GM18520 (cell line): ENCODE measurements around the gene CHD5.
"Not testable (repeated sequence)": the region's sequence is repeated elsewhere in the genome, so short reads cannot be mapped to it uniquely, and the experiment has no call there.

ENCODE experiments used
- ATAC-seq: cut with Tn5 transposase; IDR thresholded peaks from one replicate; pipeline ENCODE4 v1.9.1; 2021; ENCODE audit not compliant: unreplicated experiment

CHD5 gene

DNA sequence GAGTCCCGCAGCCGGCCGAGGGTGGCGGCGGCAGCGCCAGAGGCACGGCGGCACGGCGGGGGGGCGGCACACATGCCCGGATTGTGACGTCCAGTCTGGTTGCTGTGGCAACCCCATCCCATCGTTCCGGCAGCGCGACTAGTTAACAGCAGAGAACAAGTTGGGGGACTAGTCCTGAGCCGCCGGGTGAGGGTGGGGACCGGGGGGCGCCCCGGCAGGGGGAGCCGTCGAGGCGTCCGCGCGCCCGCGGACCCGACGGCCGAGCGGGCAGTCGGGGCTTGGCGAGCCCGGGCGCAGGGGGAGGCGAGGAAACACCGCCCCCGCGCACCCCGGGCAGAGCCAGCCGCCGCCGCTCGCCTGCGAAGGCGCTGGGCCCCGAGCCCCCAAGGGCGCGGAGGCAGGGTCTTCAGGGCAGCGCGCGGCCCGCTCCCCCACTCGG lies at the start of gene CHD5:
Gene CHD5, minus strand, starts transcription at position 54 of the 439 bp plus-strand sequence. CDS start 298 bp downstream, outside the sequence.
- ATAC-seq: no peak

- ATAC-seq: no peak
These were observed 45.5 kb upstream of the CHD5 start for GRCh38 chr1:6225651-6226050.

- no peak for ATAC-seq
These were observed 44.6 kb upstream of the CHD5 start for GRCh38 chr1:6224718-6225117.

- no peak for ATAC-seq
These were observed 43.5 kb upstream of the CHD5 start for GRCh38 chr1:6223617-6224016.

DNA sequence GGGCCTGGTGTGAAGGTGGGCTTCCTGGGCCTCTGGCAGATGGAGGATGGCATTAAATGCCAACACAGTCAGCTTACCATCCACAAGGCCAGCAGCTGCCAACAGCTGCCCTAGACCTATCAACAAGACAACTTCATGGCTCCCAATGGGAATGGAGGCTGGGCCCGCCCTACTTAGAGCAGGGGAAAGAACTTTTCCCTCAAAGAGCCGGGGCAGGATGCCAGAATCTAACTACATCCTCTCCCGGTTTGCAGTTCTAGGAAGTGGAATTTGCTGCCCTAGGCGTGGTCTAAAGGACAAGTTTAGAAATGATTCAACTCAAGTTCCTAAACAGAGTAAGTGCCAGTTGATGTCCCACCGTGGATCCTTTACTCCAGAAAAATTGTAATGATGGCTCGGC lies 42.5 kb upstream of the CHD5 start:
- ATAC-seq: no peak

DNA sequence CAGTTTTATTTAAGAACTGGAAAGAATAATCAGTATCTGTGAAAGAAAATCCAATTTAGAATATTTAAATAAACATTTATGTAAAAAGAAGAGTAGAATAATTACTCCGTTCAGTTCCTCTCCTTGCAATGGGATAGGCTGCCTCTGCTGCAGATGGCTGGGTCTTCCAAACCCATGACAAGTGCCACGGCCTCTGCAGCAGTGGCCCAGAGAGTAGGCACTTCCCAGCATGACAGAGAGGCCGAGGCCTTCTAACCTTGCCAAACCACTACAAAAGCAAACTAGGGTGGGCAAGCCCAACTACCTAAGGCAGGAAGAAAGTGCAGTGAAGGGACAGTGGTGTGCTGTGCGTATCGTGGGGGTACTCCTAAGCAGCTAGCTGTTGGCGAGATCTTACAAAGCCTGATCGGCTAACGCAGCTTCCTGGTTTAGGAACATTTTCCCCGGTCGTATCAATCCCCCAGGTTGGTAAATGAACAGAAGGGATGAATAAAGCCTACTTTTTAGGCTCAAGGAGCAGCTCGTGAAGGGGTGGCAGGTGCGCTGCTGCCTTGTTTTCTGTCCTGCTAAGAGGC lies 41.2 kb upstream of the CHD5 start:
- no peak for ATAC-seq

DNA sequence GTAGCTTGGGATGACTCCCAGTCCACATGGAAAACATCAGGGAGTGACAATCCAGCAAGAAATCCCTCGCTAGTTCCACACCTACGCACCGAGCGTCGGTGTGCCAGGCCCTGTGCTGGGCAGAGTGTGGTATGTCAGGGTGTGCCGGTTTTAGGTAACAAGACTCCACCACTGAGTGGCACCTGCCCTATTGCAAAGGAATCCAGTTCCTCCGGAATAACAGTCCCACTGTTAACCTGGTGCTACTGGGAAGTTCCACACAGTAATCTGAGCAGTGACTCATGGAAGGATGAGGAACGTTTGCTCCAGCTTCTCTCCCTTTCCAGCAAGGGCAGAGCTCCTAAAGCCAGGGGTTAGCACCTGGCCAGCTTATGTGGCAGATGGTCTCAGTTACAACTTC lies 40.1 kb upstream of the CHD5 start:
- ATAC-seq: no peak

GRCh38 chr1:6219641-6220040 lies 39.5 kb upstream of the CHD5 start:
- not testable (repeated sequence) for ATAC-seq

GRCh38 chr1:6218375-6219164 lies 38.4 kb upstream of the CHD5 start:
- ATAC-seq: no peak

- no peak for ATAC-seq
These were observed 32.3 kb upstream of the CHD5 start for GRCh38 chr1:6212193-6212959.

GRCh38 chr1:6211731-6212130 lies 31.6 kb upstream of the CHD5 start:
- ATAC-seq: no peak

DNA sequence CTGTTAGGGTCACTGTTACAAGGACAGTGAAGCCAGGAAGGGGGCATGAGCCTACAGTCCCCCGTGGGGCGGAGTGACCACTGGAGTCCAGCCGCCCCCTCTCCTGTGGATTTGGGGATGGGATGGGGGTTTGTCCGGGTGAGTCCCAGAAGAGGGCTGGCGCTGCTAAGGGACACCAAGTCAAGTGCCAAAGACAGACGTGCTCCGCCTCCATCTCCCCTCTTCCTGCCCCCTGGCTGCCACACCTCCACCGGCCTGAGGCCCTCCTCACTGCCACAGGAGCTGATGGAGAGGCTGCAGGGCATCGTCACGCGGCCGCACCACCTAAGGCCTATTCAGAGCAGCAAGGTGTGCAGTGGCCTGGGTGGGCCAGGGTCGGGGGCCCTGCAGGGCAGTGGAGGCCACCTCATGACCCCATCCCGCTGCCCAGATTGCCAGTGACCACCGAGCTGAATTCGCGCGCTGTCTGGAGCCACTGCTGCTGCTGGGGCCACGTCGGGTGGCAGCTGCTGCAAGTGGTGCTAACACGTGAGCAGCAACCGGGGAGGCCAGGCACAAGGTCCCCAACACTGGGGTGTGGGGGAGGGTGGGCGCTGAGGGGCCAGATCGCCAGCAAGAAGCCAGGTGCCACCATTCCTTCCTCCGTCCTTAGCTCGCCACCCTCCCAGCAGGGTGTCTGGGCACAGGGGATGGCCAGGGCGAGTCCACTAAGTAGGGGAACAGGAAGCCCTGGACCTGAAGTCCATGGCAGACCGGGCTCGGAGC lies 30.7 kb upstream of the CHD5 start:
- no peak for ATAC-seq

- ATAC-seq: no peak
These were observed 29.8 kb upstream of the CHD5 start for GRCh38 chr1:6209661-6210580.

DNA sequence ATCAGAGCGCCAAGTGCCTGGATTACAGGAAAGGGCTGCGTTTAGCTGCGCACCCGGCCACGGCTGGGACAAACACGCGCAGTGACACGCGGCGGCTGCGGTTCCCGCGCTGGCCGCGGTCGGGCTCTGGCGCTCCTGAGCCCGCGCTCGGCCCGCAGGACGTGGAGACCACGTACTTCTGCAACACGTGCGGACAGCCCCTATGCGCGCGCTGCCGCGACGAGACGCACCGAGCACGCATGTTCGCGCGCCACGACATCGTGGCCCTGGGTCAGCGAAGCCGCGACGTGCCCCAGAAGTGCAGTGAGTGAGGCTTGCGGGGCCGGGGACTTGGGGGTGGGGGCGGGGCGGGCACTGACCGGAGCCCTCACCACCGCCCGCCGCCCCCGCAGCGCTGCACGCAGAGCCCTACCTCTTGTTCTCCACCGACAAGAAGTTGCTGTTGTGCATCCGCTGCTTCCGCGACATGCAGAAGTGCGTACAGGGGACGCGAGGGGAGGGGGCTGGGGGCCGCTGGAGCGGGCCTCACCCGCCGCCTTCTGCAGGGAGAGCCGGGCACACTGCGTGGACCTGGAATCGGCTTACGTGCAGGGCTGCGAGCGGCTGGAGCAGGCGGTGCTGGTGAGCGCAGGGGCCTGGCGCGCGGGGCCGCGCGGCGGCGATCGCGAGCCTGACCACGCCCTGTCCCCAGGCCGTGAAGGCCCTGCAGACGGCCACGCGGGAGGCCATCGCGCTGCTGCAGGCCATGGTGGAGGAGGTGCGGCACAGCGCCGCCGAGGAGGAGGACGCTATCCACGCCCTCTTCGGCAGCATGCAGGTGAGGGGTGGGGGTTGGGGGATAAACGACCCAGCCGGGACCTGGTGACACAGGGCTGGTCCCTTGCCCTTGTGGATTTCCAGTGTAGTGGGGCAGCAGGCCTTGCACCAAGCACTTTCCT lies 28.9 kb upstream of the CHD5 start:
- no peak for ATAC-seq

DNA sequence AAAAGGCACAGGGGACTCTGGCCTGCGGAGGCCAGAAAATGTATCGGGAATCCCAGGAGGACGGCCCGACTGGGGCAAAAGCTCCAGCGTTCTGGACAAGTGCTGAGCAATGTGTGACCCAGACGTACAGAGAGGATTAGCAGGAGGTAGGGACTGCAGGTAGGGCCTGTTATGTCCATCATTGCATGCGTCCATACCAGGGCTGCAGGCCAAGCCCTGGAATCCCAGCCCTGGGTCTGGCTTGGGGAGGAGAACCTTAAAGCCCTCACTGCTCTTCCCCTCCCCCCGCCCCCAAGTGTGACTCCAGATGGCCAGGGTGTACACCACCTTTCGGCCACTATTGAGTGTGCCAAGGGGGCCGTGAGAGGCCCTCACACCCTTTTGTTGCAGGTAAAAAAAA lies 27.8 kb upstream of the CHD5 start:
- ATAC-seq: no peak

DNA sequence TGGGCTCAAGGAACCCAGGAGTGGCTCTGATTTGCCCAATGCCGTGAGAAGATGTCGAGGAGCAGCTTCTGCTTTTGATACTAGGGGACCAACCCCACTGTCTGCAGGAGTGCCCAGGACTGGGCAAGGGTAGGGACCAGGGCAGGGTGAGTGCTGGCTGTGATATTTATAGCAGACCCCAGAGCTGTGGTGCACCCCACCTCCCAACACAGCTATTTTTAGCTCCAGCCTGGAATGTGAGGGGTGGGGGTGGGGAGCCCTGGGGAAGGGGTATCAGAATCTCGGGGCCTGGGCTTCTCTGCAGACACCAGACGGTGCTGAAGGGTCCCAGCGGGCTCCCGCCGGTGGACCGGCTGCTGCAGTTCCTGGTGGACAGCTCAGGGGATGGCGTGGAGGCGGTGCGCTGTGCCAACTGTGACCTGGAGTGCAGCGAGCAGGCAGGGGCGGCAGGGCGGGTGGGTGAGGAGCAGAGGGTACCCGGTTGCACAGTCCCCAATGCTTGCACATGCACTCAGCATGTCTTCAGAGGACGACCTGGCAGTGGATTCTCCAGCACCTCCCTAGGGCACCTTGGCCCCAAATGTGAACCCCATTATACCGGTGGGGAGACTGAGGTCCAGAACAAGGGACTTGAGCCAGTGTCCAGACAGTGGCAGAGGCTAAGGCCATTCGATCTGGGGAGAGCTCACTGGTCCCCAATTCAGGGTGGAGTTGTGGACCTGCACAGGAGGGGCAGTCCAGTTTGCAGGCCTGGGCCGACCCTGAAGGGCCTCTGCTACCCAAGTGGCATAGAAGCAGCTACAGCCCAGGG lies 27.2 kb upstream of the CHD5 start:
- no peak for ATAC-seq

DNA sequence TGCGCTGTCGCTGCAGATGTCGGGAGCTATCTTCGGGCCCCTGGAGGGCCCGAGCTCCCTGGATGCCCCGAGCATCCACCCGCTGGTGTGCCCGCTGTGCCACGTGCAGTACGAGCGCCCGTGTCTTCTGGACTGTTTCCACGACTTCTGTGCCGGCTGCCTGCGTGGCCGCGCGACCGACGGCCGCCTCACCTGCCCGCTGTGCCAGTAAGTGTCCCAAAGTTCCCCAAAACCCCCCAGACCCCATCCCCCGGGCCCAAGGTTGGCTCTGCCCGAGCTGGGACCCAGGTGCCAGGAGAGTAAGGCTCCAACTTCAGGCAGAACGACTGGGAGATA lies 26.4 kb upstream of the CHD5 start:
- peak; percentile 7 for ATAC-seq

- peak; percentile 51 for ATAC-seq
These were observed 25.9 kb upstream of the CHD5 start, which contains the start of gene RNF207 for GRCh38 chr1:6205849-6206519. Gene RNF207 (plus strand): TSS chr1:6206119. CDS start chr1:6206536, 417 bp downstream.
